NCI-H446 treated with DMSO at 0.1 percent for 48 hours (cell line): ENCODE results near the gene PIP5KL1.

Experiments
- DNase-seq: peaks from one replicate; lab custom pipeline; 2025; lab: John Stamatoyannopoulos, UW

The PIP5KL1 gene

GRCh38 chr9:127915801-127916719 is 14.5 kb downstream of the PIP5KL1 start:
- DNase-seq = no peak

GRCh38 chr9:127915325-127915752 is 15.2 kb downstream of the PIP5KL1 start:
- DNase-seq = no peak

GRCh38 chr9:127913682-127914081 is 16.9 kb downstream of the PIP5KL1 start:
- DNase-seq = no peak

GRCh38 chr9:127912882-127913281 is 17.7 kb downstream of the PIP5KL1 start:
- DNase-seq = no peak

GRCh38 chr9:127912296-127912695 is 18.3 kb downstream of the PIP5KL1 start:
- no peak for DNase-seq

GRCh38 chr9:127910613-127911205 is 19.9 kb downstream of the PIP5KL1 start:
- no peak for DNase-seq

GRCh38 chr9:127909839-127910273 is 20.7 kb downstream of the PIP5KL1 start:
- DNase-seq = no peak

GRCh38 chr9:127908660-127908926 is 22.0 kb downstream of the PIP5KL1 start:
- no peak for DNase-seq

GRCh38 chr9:127907867-127908659 is 22.5 kb downstream of the PIP5KL1 start:
- no peak for DNase-seq

GRCh38 chr9:127905788-127906191 is 24.8 kb downstream of the PIP5KL1 start:
- no peak for DNase-seq

GRCh38 chr9:127905004-127905728 is 25.4 kb downstream of the PIP5KL1 start:
- DNase-seq = no peak

- no peak for DNase-seq
These were observed 26.0 kb downstream of the PIP5KL1 start for GRCh38 chr9:127904561-127905003.

GRCh38 chr9:127903557-127904475 is 26.8 kb downstream of the PIP5KL1 start:
- no peak for DNase-seq

- no peak for DNase-seq
These were observed 31.2 kb downstream of the PIP5KL1 start, which contains the start of gene ST6GALNAC6 for GRCh38 chr9:127899128-127899943. Gene ST6GALNAC6 (minus strand): TSS chr9:127899603. CDS start chr9:127897981, 1,622 bp downstream.

GRCh38 chr9:127898433-127899127 is 32.0 kb downstream of the PIP5KL1 start:
- DNase-seq = no peak

- DNase-seq = no peak
These were observed 33.3 kb downstream of the PIP5KL1 start for GRCh38 chr9:127897193-127897692.

- DNase-seq = no peak
These were observed 34.0 kb downstream of the PIP5KL1 start for GRCh38 chr9:127896395-127897192.

GRCh38 chr9:127895811-127896210 is 34.8 kb downstream of the PIP5KL1 start:
- DNase-seq = no peak
